HG03175 (cell line): ENCODE results near the gene KISS1R.

Experiments used
- ATAC-seq: cut with Tn5 transposase; IDR thresholded peaks from one replicate; pipeline ENCODE4 v1.9.1; 2021; ENCODE audit warnings: mild to moderate bottlenecking, moderate library complexity; ENCODE audit not compliant: unreplicated experiment

Gene KISS1R

DNA sequence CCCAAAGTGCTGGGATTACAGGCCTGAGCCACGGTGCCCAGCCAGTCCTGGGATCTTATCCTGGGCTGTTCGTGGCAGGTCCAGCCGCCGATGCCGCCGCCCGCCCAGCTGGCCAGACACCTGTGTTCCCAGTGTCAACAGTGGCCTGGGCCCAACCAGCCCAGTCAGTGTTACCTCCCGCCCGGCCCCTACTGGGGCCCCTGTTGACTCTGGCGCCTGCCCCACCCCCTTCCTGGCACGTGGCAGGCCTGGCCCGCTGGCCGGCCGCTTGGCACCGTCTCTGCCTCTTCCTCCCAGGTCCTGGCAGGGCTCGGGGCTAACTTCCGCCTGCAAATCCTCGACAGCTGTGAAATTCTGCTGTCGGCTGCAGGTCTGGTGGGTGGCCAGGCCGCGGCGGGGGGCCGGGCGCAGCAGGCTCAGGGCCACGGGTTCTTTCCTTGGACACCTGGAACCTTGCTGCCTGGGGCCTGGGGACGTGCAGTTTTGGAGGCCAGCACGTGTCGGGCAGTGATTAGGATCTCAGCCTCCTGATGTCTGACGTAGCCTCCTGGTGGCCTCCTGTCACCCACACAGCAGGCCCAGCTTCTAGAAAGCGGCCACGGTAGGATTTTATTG lies 17.8 kb downstream of the KISS1R start:
- no peak for ATAC-seq

DNA sequence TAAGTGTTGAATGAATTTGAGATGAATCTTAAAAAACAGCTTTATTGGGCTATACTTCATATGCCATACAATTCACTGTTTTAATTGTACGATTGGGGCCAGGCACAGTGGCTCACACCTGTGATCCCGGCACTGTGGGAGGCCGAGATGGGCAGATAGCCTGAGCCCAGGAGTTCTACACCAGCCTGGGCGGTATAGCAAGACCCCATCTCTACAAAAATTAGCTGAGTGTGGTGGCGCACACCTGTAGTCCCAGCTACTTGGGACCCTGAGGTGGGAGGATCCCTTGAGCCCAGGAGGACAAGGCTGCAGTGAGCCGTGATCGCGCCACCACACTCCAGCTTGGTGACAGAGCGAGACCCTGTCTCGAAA lies 19.0 kb downstream of the KISS1R start:
- ATAC-seq: no peak

DNA sequence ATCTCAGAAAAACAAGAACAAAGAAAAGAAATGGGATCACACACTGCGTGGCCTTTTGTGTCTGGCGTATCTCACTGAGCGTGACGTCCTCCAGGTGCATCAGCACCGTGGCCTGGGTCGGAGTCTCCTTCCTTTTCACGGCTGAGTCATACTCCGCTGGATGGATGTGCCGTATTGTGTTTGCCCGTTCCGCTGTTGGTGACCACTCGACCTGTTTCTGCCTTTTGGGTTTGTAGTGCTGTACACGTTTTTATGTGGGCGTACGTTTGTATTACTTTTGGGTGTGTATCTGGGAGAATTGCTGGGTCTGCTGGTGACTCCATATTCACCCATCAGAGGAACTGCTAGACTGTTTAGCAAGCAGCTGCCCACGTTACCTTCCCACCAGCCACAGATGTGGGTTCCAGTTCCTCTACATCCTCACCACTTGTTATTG lies 20.1 kb downstream of the KISS1R start:
- no peak for ATAC-seq

DNA sequence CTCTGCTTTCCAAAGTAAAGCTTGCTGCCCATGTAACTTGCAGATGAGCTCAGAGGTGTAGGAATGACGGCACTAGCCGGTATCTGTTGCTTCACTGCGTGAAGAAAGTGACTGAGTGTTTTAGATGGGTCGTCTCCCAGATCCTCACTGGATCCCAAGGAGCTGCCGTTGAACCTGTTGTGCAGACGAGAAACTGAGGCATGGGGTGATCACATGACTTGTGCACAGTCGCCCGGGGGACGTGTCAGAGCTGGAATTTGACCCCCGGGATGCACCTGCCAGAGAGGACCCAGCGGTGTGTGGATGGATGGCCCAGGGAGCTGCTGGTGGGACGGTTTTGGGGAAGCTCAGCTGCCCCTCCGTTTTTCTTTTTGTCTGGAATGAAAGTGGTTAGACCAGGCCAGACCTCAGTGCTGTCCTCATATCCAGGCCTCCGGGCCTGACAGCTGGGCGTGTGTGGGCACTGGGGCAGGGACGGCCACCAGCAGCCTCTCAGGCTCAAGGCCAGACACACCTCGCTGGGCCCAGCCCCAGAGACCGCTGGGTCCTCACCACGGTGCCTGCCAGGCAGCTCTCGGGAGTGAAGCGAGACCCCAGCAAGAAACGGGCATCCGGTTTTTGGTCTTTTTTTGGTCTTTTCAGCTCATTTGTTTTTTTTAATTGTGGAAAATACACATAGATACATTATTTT lies 21.2 kb downstream of the KISS1R start:
- ATAC-seq: no peak

DNA sequence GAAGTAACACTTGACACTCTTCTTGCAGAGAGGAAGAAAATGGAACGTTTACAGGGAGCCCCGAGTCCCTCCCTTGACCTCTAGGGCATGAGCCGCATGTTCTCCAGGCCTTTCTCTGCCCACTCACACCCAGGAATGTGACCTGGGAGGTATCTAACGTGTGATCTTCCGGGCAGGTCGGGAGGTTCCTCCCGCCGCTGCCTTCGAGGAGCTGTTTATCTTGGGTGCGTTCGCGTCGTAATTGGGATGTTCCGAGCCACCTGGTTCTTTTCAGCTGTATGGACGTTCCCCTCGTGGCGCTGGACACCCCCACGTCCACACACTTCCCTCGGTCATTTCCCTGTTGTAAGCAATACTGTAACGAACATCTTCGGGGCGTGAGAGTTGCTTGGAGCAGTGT lies 22.3 kb downstream of the KISS1R start:
- no peak for ATAC-seq

DNA sequence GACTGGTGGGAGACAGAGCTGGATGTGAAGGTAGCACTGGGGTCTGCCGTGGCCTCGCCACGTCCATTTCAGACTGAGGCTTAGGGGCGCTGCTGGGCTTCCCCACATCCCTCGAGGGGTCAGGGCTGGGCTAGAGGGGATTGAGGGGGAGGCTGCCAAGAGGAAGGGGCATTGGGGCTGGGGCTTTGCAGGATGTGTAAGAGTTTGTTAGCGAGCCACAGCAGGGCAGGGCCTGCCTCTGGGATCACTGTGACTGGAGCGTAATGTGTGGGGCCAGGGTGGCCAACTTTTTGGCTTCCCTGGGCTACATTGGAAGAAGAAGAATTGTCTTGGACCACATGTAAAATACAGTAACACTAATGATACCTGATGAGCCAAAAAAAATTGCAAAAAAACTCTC lies 22.8 kb downstream of the KISS1R start:
- no peak for ATAC-seq

DNA sequence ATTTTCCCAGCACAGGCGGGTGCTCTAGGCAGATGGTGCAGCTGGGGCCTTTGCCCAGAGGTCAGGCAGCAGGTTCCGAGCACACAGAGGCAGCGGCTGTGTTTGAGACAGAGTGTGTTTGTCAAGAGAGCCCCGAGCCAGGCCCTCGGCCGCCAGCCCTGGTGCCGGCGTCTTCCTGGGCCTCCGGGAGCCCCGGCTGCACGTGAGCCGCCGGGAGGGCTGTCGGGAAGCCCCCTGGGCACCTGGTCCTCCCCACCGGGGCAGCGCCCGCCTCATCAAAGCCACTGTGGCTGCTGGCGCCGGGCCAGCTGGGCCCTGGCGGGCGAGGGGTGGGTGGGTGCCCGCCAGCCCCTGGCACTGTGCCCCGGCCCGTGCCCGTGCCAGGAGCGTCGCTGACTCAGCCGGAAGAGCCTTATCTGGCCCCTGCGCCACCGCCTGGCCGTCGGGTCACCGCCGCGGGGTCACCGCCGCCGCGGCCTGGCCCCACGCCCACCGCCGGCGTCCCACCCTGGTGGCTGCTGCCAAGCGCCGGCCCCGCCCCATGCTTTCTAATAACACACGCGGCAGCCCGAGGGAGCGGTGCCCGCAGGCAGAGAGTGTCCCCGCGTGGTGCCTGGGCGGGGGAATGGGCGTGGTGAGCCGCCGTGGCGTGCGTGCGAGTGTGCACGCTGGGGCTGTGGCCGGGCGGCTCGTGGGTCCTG lies 23.6 kb downstream of the KISS1R start:
- ATAC-seq: peak; percentile 64

DNA sequence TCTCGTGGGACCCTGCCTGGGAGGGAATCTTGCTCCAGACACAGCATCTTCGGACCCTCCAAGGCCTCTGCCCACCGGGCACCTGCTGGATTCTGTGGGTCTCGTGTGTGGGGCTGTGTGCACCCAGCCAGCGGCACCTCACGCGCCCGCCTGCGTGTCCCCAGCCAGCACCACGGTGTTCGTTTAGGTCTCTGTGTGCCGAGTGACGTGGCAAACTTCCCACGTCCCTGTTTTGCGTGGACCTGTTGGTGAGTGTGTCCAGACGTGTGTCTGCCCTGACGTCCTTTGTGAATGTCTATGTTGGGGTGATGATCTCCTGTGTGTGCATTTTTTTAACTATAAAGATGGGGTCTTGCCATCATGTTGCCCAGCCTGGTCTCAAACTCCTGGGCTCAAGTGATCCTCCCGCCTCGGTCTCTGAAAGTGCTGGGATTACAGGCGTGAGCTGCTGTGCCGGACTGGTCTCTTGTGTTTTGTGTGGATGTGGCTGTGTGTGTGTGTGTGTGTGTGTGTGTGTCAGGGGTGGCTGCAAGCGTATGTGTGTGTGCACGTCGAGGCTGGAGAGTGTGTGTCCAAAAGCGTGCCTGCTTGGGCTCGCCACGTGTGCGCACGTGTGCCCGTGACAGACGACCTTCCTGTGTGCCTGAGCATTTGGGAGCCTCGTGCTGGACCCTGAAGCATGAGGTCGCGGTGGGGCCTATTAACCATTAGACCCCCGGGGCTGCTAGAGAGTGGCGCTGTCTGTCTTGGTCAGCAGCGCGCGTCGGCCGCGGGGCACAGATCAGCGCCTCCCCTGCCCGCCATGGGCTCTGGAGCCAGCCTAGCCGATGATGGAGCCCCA lies 24.4 kb downstream of the KISS1R start:
- ATAC-seq: no peak

DNA sequence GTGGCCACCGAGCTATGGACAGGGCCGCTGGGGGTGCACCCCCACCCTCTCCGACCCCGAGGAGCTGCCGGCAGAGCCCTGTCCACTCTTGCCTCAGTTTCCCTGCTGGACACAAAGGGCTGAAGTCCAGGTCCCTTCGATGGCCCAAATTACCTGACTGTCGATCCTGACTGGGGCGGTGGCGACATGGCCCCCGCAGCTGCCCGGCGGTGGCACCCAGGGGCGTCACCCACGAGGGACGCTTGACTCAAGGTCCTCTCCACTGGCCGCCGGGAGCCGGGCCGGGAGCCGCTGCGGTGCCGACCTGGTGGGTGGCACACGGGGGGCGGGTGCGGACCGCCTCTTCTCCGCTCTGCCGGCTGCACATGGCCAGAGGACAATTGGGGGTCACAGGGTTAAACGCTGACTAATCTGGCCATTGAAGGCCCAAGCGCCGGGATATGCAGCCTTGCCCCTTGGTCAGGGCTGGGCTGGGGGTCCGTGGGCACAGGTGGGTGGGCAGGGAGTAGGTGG lies 25.1 kb downstream of the KISS1R start:
- ATAC-seq: no peak

DNA sequence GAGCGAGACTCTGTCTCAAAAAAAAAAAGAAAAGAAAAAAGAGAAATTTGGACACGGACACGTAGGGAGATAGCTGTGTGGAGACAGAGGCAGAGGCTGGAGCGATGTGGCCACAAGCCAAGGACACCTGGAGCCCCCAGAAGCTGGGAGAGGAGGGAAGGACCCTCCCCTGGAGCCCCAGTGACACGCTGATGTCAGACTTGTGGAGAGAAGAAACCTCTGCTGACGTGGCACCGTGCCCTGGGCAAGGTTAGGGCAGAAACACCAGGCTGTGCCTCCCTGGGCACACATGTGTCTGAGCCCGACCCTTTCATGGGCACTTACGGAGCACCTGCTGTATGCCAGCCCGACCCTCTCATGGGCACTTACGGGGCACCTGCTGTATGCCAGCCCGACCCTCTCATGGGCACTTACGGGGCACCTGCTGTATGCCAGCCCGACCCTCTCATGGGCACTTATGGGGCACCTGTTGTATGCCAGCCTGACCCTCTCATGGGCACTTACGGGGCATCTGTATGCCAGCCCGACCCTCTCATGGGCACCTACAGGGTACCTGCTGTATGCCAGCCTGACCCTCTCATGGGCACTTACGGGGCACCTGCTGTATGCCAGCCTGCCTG lies 26.5 kb downstream of the KISS1R start:
- no peak for ATAC-seq

DNA sequence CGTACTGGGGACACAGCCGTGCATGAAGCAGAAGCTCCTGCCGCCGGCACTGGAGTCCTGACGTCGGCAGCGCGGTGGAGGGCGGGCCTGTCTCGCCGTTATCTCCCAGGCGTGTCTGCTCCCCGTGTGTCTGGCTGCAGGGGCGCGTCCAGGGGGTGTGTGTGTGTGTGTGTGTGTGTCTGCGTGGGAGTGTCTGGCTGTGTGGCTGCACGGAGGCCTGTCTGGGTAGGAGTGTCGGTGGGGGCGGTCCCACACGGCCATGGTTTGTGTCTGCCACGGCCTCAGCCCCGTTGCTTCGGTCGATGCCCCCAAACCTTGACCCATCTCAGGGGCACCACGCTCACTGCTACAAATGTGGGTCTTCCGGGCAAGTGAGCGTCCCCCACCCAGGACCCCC lies 27.0 kb downstream of the KISS1R start:
- ATAC-seq: no peak

DNA sequence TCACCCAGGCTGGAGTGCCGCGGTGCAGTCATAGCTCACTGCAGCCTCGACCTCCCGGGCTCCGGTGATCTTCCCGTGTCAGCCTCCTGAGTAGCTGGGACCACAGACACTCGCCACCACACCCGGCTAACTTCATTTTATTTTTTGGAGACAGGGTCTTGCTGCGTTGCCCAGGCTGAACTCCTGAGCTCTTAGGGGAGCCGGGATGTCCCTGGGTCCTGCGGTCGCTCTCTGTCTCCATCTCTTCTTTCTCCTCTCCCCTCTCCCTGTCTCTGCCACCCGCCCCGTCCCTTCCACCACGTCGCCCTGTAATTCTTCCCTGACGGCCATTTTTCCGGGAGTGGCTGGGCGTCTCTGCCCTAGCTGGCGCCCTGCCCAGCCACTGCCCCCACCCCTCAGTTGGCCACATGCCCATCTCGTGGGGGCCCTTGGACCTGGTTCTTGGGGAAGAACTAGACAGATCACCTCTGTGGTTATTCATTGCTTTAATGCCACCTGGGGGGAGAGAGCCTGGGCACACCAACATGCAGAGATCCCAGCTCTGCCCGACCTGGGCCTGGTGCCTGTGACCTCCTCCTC lies 27.6 kb downstream of the KISS1R start:
- ATAC-seq: no peak

DNA sequence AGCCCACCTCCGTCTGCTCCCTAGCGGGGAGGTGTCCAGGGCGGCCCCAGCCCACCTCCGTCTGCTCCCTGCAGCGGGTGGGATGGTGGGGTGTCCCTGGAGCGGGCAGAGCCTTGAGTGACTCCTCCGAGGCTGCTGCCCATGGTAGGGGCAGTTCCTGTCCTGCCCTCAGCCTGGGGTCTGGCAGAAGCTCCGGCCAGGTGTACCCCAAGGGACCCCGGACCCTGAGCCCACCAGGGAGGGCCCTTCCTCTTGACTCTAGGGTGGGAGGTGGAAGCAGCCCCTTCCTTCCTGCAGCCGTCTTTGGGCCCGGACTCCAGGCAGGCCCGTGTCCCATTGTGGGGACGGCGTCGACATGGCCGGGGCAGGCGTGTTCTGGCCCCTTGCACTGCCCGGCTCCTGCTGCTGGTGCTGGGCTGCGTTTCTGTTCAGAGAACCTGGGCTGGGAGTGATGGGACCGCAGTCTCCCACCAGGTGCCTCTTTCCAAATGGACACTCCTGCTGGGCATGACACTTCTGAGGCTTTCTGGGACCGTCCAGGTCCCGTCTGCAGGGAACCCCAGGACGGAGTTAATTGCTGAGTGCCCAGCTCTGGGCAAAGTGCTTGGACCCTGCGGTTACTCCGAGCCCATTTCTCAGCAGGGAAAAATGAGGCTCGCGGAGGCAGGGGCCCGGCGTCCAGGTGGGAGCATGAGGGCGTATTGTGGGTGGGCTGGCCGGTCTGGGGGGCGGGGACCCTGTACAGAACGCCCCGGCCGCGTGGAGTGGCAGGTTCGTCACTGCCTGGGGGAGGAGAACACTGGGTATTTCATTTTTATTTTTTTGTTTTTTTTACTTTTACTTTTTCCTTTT lies 28.5 kb downstream of the KISS1R start:
- ATAC-seq: no peak

DNA sequence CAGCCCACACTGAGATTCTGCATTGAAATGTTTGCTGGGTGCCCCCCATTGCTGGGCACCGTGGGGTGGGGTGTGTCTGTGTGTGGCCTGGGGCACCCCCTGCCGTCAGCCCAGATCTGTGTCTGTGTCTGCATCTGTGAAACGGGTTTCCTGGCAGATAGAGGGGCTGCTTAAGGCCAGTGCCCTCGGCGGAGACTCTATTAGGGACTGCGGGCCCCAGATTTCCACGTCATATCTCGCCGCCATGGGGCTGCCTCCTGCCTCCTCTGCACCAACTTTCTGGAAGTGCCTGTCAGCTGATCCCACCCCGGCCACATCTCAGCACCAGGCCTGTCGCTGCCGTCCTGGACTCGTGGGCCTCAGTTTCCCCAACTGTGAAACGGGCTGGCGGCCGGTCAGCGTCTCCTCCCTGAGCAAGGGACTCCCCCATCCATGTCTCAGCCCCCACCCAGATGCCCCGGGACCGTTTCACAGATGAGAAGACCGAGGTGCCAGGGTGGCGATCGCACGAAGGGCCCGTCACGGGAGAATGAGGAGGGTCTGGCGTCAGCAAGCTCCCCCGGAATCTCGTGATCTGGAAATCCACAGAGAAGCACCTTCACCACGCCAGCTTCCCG lies 30.1 kb downstream of the KISS1R start:
- no peak for ATAC-seq

DNA sequence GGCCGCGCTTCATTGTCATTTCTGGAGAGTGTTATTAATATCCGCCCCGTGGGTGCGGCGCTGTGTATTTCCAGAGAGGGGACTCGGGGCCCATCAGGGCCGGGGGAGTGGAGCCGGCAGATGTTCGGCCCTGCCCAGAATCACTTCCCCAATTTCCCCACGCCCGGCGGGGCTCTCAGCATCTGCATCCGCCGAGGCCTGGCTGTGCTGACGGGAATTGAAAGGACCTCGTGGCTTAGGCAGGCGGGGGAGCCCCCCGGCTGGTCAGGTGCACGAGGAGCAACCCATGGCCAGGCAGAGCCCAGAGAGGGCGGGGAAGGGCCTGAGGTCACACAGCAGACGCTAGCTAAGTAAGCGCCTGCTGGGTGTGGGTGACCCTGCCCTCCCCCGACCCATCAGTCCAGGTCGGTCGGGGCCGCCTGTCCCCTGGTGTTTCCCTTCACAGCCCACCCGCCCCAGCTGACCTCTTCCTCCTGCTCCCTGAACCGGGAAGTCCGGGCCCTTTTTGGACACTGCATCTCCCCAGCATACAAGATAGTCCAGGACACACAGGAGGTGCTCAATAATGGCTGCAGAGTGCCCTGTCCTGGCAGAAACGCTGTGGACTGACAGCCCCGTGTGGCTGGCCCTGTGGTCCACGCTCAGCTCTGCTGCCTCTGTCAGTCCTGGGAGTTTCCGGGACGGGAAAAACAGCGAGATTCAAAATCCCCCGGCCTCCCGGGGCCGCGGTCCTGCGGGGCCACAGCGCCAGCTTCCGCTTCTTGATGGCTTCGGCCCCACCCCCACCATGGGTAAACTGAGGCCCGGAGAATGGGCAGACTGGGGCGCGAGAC lies 30.8 kb downstream of the KISS1R start:
- peak; percentile 74 for ATAC-seq

DNA sequence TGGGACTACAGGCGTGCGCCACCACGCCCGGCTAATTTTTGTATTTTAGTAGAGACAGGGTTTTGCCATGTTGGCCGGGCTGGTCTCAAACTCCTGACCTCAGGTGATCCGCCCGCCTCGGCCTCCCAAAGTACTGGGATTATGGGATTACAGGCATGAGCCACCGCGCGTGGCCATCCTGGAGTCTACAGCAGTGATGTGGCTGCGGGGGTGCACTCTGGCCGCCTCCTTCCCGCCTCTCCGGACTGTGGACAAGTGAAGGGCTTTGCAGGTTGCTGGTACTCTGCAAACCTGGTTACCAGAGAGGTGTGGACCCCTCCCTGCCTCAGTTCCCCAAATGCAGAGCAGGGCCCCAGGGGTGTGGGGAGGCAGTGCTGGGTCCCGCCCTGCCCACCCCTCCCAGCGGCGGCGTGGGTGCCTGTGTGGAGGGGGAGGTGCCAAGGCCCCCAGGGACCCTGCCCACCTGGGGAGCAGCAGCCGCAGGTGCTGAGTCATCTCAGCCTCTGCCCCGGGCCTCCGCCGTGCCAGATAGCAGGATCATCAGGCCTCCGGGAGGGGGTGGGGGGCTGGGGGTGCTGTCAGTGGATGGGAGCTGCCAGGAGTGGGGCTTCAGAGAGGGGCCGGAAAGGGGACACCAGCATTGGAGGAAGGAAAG lies 31.8 kb downstream of the KISS1R start:
- ATAC-seq: no peak

DNA sequence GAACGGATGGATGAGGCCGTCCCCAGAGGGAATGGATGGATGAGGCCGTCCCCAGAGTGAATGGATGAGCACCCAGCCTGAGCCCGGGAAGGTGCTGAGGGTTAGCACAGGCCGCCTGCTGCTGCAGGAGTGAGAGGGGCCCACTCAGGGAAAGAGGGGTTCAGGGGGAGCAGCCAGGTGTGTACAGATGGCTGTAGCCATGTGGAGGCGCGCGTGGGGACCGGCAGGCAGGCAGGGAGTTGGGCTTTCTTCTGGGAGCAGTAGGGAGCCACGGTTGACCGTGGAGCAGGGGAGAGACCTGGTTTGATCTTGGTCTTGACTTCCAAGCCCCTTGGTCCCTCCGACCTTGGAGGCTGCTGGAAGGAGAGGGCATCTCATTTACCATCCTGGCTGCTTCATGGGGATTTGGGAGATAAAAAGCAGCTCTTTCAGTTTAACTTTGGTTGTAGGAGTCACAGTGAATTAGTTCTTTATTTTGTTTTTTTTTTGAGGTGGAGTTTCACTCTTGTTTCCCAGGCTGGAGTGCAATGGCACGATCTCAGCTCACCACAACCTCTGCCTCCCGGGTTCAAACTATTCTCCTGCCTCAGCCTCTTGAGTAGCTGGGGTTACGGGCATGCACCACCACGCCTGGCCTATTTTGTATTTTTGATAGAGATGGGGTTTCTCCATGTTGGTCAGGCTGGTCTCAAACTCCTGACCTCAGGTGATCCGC lies 33.4 kb downstream of the KISS1R start:
- no peak for ATAC-seq
